Left lung (tissue), 10 donors: ENCODE measurements around the gene EFTUD2. TPM values are rescaled to one million over a fixed set of nuclear protein-coding genes. Genes with fewer than 3 reads are reported as not detected.

ENCODE experiments used
- ATAC-seq: fragments of 200-7000 bp; cut with Tn5 transposase; one replicate; pipeline ENCODE4 v1.9.1; 2020; ENCODE audit warnings: moderate library complexity
- DNase-seq, 4 donors: peaks; one replicate each; pipeline ENCODE4 v3.0.0-alpha.2; 2013 to 2020
- H3K27ac ChIP-seq, 2 donors: fragments of 200-600 bp; sonication (generic) in 1 of 2; one replicate each; pipeline versions ENCODE4 v1.5.0 to v1.8.0; 2020 to 2021
- H3K27me3 ChIP-seq, 2 donors: fragments of 200-600 bp; sonication (generic) in 1 of 2; one replicate each; pipeline versions ENCODE4 v1.5.0 to v1.8.0; 2020 to 2021
- H3K36me3 ChIP-seq, 2 donors: fragments of 200-600 bp; sonication (generic) in 1 of 2; one replicate each; pipeline versions ENCODE4 v1.5.0 to v1.8.0; 2020 to 2021
- H3K4me1 ChIP-seq, 2 donors: fragments of 200-600 bp; one replicate each; pipeline ENCODE4 v1.8.0; 2021
- H3K4me3 ChIP-seq, 2 donors: fragments of 200-600 bp; sonication (generic) in 1 of 2; one replicate each; pipeline versions ENCODE4 v1.5.0 to v1.8.0; 2020 to 2021; ENCODE audit warnings: mild to moderate bottlenecking in 1 of 2
- H3K9me3 ChIP-seq, 2 donors: fragments of 200-600 bp; sonication (generic) in 1 of 2; one replicate each; pipeline versions ENCODE4 v1.5.0 to v1.8.0; 2020 to 2021
- intact Hi-C, 2 donors: fragments of 100-400 bp; cut with DNase I; formaldehyde crosslinking; loops; one replicate each; pipeline versions ENCODE4 v1.11.2 to v1.14.2; 2022
- polyA plus RNA-seq, 6 donors: library from polyadenylated mRNA; unstranded; fragments of 120-200 nt; gene quantifications; one replicate each; pipeline ENCODE4 v1.2.1, GENCODE V29; 2013; ENCODE audit not compliant: insufficient read length in 6 of 6
- total RNA-seq, 2 donors: library from RNA; stranded (reverse); fragmentation: NEBNext Ultra II Directional; extraction: Animal tissue kit (Norgen Biotek cat#: 25700); gene quantifications; one replicate each; pipeline ENCODE4 v1.2.1, GENCODE V29; 2021
- TF ChIP-seq, protein P1 (sequence below), 2 donors: fragments of 200-600 bp; sonication (generic) in 1 of 2; IDR thresholded peaks; one replicate each; pipeline versions ENCODE4 v1.5.0 to v1.8.0; 2021; ENCODE audit warnings: antibody characterized with exemption in 2 of 2
- donor health status: DM: no; HTN: yes; CAD: no.
- donor health status: DM: no; HTN: no; CAD: no.

EFTUD2 gene
- total and polyA plus RNA-seq, 8 donors: 83.4 to 112 (median 95.1) TPM

DNA sequence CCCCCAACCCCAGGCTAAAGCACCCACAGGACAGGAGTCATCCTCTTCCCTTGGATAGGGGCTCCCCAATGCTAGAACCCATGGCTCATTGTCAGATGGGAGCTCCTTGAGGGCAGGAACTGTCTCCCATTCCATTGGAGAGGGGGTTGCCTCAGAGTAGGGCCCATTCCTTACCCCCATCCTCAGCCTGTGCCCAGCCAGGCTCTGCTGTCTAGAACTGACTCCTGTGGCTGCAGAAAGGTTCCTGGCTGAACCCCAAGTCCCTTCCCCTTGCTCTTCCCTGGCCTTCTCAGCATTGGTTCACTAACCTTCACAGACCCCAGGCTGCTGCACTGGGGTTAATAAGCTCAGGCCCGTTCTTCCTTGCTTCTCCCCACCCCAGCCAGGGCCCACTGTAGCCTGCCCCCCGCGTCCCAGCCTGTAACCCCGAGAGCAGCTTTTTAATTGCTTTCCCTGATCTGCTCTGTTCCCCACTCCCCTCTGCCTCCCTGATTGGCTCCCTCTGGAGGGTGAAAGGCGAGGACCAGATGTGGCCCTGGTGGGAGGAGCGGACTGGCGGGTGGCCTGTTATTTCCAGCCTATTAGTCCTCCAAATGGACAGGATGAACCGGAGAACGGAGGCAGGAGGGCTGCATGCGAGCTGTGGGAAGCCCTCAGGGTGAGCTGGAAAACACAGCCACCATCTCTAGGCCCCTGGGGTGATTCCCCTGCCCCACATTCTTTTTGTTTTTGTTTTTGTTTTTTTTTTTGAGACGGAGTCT is 22.1 kb upstream of the EFTUD2 start:
- intact Hi-C loops: loop anchor here in 1 of 2 donors (5.0 kb wide), 1 partner anchor 101 kb away; no protein-coding TSS in a partner anchor
- DNase-seq: peak in 2 of 4 donors; percentile 27 to 39
- TF ChIP-seq, protein P1, sequence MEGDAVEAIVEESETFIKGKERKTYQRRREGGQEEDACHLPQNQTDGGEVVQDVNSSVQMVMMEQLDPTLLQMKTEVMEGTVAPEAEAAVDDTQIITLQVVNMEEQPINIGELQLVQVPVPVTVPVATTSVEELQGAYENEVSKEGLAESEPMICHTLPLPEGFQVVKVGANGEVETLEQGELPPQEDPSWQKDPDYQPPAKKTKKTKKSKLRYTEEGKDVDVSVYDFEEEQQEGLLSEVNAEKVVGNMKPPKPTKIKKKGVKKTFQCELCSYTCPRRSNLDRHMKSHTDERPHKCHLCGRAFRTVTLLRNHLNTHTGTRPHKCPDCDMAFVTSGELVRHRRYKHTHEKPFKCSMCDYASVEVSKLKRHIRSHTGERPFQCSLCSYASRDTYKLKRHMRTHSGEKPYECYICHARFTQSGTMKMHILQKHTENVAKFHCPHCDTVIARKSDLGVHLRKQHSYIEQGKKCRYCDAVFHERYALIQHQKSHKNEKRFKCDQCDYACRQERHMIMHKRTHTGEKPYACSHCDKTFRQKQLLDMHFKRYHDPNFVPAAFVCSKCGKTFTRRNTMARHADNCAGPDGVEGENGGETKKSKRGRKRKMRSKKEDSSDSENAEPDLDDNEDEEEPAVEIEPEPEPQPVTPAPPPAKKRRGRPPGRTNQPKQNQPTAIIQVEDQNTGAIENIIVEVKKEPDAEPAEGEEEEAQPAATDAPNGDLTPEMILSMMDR (IDR thresholded peaks at IDR 0.05): no peak
- Histone ChIP-seq H3K4me1 (peaks cover 0 to 6% of the 10 kb centered on the region in 2 donors), H3K9me3 (no peaks in the 10 kb centered on the region), H3K27ac (no peak overlapping the region), H3K36me3 (no peaks in the 10 kb centered on the region), H3K4me3 (no peak overlapping the region), H3K27me3 (peaks cover 0 to 33% of the 10 kb centered on the region in 2 donors)
- no peak for ATAC-seq

DNA sequence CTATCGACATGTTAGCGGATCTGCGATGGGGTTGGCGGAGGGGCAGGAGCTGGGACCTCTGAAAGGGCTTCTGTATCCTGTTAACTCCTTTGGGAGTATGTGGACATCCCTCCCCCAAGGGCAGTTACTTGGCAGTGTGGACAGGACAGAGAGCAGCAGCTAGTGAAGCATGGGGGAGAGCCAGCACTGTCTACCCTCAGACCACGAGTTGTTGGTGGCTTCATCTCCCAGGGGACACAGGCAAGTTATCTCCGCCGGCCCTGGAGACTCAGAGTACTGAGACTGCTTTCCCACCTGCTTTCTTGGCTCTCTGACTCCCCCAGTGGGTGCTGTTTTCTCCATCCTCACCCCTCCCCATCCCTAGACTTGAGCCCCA is 21.3 kb upstream of the EFTUD2 start:
- intact Hi-C loops: loop anchor here in 1 of 2 donors (5.0 kb wide), 1 partner anchor 102 kb away; no protein-coding TSS in a partner anchor
- no peak overlapping the region for H3K27ac ChIP-seq
- H3K9me3 ChIP-seq: no peaks in the 10 kb centered on the region
- TF ChIP-seq, protein P1 (IDR thresholded peaks at IDR 0.05): no peak
- H3K4me3 ChIP-seq: no peak overlapping the region
- H3K27me3 ChIP-seq: peaks cover 0 to 34% of the 10 kb centered on the region in 2 donors
- peak in 2 of 4 donors; percentile 31 to 32 for DNase-seq
- ATAC-seq: no peak
- no peaks in the 10 kb centered on the region for H3K36me3 ChIP-seq
- peaks cover 3 to 13% of the 10 kb centered on the region in 2 donors for H3K4me1 ChIP-seq

DNA sequence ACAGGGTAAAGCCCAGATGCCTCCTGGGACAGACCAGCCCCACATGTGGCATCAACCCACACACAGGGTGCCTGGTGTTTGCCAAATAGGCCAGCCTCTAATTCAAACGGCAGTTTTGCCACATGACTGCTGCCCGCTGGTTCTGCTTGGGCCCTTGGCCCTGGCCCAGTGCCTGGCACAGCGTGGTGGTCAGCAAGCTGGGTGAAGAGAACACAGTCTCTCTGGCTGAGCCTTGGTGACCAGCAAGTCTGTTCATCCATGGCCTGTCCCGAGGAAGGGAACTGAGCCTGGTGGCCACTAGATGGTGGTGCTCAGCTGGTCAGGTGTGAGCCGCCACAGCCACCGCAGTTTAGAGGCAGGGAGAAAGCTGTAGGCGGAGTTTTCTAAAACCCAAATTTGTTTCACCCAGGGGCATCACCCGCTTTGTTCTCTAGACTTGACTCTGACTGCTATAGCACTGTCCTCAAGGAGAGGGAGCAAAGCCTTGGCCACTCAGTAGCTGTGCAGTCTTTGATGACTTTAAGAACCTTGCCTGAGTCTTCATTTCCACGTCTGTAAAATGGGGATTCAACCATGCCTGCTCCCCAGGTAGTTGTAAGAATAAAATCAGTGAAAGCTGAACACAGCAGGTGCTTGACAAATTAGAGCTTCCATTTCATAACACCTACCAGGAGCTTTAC is 20.8 kb upstream of the EFTUD2 start:
- peaks cover 3 to 19% of the 10 kb centered on the region in 2 donors for H3K4me1 ChIP-seq
- peak; percentile 66 to 86 (median 82) for DNase-seq
- TF ChIP-seq, protein P1 (IDR thresholded peaks at IDR 0.05): peak; percentile 71 to 89
- no peaks in the 10 kb centered on the region for H3K9me3 ChIP-seq
- ATAC-seq: peak; percentile 95
- H3K27me3 ChIP-seq: peaks cover 0 to 39% of the 10 kb centered on the region in 2 donors
- intact Hi-C loops: loop anchor here (5.0 to 10.0 kb wide), 3 partner anchors 95 to 205 kb away; no protein-coding TSS in a partner anchor
- H3K4me3 ChIP-seq: no peak overlapping the region
- no peak overlapping the region for H3K27ac ChIP-seq
- no peaks in the 10 kb centered on the region for H3K36me3 ChIP-seq

DNA sequence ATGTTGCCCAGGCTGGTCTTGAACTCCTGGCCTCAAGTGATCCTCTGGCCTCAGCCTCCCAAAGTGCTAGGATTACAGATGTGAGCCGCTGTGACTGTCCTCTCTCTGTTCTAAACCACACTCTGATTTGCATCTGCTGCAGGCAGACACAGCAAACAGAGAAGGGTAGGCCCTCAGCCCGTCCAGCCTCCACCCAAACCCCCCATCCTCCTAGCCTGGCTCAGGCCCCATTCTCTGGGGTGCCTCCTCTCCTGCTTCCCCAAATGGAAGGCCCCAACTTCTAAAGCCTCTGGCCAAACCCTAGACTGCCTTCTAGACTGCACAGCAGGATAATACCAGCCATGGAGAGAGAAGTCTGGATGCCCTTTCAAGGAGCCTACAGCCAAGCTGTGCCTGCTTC is 20.2 kb upstream of the EFTUD2 start:
- ATAC-seq (no peak), DNase-seq (peak in 1 of 4 donors; percentile 15)
- Histone ChIP-seq H3K4me1 (peaks cover 3 to 20% of the 10 kb centered on the region in 2 donors), H3K9me3 (no peaks in the 10 kb centered on the region), H3K4me3 (no peak overlapping the region), H3K36me3 (no peaks in the 10 kb centered on the region), H3K27ac (no peak overlapping the region), H3K27me3 (peaks cover 0 to 45% of the 10 kb centered on the region in 2 donors)
- intact Hi-C loops: loop anchor here (10.0 kb wide), 2 partner anchors 95 to 205 kb away; no protein-coding TSS in a partner anchor
- TF ChIP-seq, protein P1 (IDR thresholded peaks at IDR 0.05): no peak

DNA sequence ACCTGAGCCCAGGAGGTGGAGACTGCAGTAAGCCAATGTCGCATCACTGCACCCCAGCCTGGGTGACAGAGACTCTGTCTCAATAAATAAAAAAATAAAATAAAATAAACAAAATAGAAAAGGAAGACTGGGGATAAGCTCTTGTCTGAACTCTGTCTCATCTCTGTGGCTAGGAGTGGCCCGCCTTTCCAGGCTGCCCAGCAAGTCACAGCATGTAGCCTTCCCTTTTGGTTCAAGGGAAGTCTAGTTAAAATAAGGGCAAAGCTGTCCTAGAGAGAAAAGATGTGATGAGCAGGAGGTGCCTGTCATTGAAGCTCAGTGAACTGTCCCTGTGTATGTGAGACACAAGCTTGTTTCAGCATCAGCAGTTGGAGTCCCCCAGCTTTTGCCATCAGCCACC is 18.8 kb upstream of the EFTUD2 start:
- peaks cover 0 to 55% of the 10 kb centered on the region in 2 donors for H3K27me3 ChIP-seq
- no peak overlapping the region for H3K27ac ChIP-seq
- TF ChIP-seq, protein P1 (IDR thresholded peaks at IDR 0.05): no peak
- ATAC-seq (no peak), DNase-seq (peak in 2 of 4 donors; percentile 10 to 11)
- intact Hi-C loops: loop anchor here (10.0 kb wide), 2 partner anchors 97 to 207 kb away; no protein-coding TSS in a partner anchor
- no peak overlapping the region for H3K4me3 ChIP-seq
- no peaks in the 10 kb centered on the region for H3K9me3 ChIP-seq
- peaks cover 3 to 20% of the 10 kb centered on the region in 2 donors for H3K4me1 ChIP-seq
- no peaks in the 10 kb centered on the region for H3K36me3 ChIP-seq
